Activated naive CD8-positive, alpha-beta T cell treated with anti-CD3 and anti-CD28 coated beads for 36 hours (primary cell): ENCODE measurements around the gene HTR4. TPM values are rescaled to one million over a fixed set of nuclear protein-coding genes. Genes with fewer than 3 reads are reported as not detected.

ENCODE experiments used
- DNase-seq: peaks from one replicate; pipeline ENCODE4 v3.0.0; 2021
- H3K27ac Mint-ChIP-seq: one replicate; pipeline ENCODE4 v1.8.0; 2022; ENCODE audit warnings: mild to moderate bottlenecking, moderate library complexity, mixed read lengths
- H3K27me3 Mint-ChIP-seq: one replicate; pipeline ENCODE4 v1.8.0; 2022; ENCODE audit warnings: mild to moderate bottlenecking, mixed read lengths
- H3K36me3 Mint-ChIP-seq: one replicate; pipeline ENCODE4 v1.8.0; 2021; ENCODE audit warnings: mild to moderate bottlenecking, mixed read lengths
- H3K4me1 Mint-ChIP-seq: one replicate; pipeline ENCODE4 v1.8.0; 2021; ENCODE audit warnings: mixed read lengths
- H3K4me3 Mint-ChIP-seq: one replicate; pipeline ENCODE4 v1.8.0; 2022; ENCODE audit warnings: mild to moderate bottlenecking, moderate library complexity, mixed read lengths
- H3K9me3 Mint-ChIP-seq: one replicate; pipeline ENCODE4 v1.8.0; 2022; ENCODE audit warnings: mixed read lengths
- total RNA-seq, 2 experiments: library from RNA; stranded (reverse); gene quantifications; one replicate each; pipeline ENCODE4 v1.2.3, GENCODE V29; 2021

HTR4 gene
- total RNA-seq, result not detected

DNA sequence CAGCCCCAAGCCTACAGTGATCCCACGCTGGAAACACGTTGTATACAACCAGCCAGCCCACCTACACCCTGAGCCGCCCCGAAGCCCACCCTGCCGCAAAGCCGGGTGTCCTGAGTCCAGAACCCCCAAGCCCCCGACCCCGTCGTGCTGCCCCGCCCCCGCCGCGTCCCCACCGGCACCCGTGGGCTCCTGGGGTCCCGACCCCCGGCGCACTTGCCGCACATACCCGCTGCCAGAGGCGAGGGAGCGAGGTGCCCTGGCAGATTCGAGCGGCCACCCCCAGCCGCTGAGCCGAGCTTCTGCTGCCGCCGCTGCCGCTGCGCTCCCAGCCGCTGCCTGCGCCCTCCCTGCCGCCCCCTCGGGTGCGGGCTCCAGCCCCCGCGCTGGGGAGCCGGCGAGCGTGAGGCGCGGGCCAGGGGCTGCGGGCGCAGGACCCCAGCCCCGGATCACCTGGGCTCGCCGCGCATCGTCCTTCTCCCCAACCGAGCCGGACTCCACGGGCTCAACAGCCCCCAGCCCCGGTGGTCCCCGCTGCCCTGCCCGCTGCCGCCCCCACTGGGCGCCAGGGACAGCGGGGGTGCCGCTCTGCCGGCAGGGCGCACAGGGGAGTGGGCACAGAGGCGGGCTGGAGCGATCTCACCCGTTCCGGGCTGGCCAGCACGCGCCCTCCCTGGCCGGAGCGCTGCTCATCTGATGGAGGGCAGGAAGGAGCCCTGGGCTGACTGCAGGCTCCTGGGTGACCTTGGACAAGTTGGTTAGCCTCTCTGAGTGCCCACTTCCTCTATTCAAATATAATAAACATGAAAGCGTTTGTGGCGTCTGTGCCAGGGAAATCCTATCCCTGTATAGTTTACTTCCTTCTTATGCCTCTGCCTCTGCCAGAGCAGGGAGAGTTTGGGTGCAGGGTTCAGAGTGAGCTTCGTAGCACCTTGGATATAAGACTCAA, at the start of gene HTR4:
TSS of gene HTR4 (minus strand) at position 692 of the 946 bp plus-strand sequence. CDS start 17,513 bp downstream, outside the sequence.
- Mint-ChIP-seq H3K9me3 (no peaks in the 10 kb centered on the region), H3K36me3 (no peaks in the 10 kb centered on the region), H3K4me1 (no peaks in the 10 kb centered on the region), H3K27me3 (peaks cover 53% of the 10 kb centered on the region), H3K27ac (no peak within 1 kb of the TSS), H3K4me3 (peak within 1 kb of the TSS; percentile 27)
- no peak for DNase-seq

GRCh38 chr5:148702019-148702596, 47.8 kb upstream of the HTR4 start:
- no peak overlapping the region for H3K4me3 Mint-ChIP-seq

DNA sequence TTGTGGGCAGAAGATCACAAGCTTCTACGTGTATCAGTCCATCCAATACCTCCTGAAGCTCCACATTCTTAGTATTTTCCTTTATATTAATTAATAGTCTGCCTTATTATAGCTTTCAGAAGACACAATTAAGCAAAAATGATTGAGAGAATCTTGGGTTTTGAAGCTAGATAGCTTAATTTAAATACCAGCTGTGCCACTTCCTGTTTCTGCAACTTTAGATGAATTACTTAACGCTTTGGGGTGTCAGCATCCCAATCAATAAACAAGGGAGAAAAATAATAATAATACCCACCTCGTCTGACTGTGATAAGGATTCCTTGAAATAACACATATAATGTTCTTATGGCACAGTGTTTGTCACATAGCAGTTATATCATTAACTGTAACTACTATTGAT, 44.7 kb upstream of the HTR4 start:
- H3K9me3 Mint-ChIP-seq, result peaks cover 8% of the 10 kb centered on the region
- peaks cover 41% of the 10 kb centered on the region for H3K27me3 Mint-ChIP-seq
- no peak for DNase-seq
- no peak overlapping the region for H3K27ac Mint-ChIP-seq
- H3K36me3 Mint-ChIP-seq, result no peaks in the 10 kb centered on the region
- H3K4me3 Mint-ChIP-seq, result no peak overlapping the region
- H3K4me1 Mint-ChIP-seq, result peaks cover 2% of the 10 kb centered on the region

More at GRCh38 chr5:148702019-148702596, 47.8 kb upstream of the HTR4 start:
- no peaks in the 10 kb centered on the region for H3K36me3 Mint-ChIP-seq
- DNase-seq, result no peak
- peaks cover 8% of the 10 kb centered on the region for H3K9me3 Mint-ChIP-seq
- H3K27me3 Mint-ChIP-seq, result peaks cover 26% of the 10 kb centered on the region
- H3K4me1 Mint-ChIP-seq, result no peaks in the 10 kb centered on the region
- no peak overlapping the region for H3K27ac Mint-ChIP-seq

DNA sequence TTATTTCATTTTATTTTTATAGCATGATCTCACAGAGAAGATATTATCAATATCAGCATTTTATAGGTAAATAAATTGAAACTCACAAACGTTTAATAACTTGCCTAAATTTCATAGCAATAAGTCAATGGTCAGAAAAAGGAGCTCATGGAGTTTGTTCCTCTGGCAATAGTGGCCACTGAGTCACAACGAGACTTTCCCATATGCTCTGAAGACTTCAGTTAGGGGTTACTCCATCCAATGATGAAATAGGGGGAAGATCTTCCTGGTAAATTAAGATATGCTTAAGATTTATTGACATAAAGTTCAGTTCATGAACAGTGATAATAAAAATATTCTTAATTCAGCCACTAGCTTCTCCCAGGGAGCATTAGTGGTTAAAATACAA, 43.5 kb upstream of the HTR4 start:
- H3K9me3 Mint-ChIP-seq, result peaks cover 6% of the 10 kb centered on the region
- H3K4me3 Mint-ChIP-seq, result no peak overlapping the region
- peaks cover 2% of the 10 kb centered on the region for H3K4me1 Mint-ChIP-seq
- peaks cover 35% of the 10 kb centered on the region for H3K27me3 Mint-ChIP-seq
- no peak overlapping the region for H3K27ac Mint-ChIP-seq
- DNase-seq, result no peak
- no peaks in the 10 kb centered on the region for H3K36me3 Mint-ChIP-seq

GRCh38 chr5:148697180-148697808, 43.0 kb upstream of the HTR4 start:
- Mint-ChIP-seq H3K27ac (no peak overlapping the region), H3K4me1 (peaks cover 2% of the 10 kb centered on the region), H3K4me3 (no peak overlapping the region), H3K27me3 (peaks cover 33% of the 10 kb centered on the region), H3K36me3 (no peaks in the 10 kb centered on the region), H3K9me3 (peaks cover 6% of the 10 kb centered on the region)
- no peak for DNase-seq

DNA sequence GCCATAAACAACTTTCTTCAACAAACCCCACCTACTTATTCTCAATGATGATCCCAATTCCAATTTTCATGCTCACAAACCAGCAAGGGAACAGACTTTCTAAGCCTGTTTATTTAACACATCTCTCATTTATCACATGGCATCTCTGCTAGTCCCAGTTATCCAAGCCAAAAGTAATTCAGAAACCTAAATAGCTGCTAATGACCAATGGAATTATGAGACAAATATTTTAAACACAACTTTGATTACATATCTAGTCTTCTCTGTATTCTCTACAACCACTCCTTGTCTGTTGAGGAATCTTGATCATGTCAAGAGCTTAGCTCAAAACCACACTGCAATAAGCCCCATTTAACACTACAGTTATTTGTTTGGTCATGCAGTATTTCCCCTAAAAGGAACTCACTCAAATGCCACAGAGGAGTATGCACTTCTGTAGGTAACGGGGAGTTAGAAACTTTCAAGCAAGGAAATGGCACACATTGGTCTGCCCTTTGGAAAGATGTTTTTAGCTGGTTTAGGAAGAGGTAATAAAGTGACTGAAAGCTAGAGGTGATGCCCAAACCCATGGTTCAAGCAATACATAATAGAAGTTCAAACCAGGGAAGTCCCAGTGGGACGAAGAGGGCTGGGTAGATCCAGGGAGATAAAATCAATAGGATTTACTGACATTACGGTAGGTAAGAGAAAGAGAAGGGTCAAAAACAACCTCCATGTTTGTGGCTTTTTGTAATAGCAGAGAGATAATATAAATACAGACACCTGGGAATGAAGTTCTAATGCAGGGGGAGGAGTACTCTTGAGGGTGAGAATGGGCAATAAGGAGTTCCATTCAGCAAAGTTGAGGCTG, 42.1 kb upstream of the HTR4 start:
- H3K4me1 Mint-ChIP-seq, result peaks cover 2% of the 10 kb centered on the region
- H3K27ac Mint-ChIP-seq, result no peak overlapping the region
- H3K9me3 Mint-ChIP-seq, result peaks cover under 1% of the 10 kb centered on the region
- no peak for DNase-seq
- H3K27me3 Mint-ChIP-seq, result peaks cover 29% of the 10 kb centered on the region
- H3K36me3 Mint-ChIP-seq, result no peaks in the 10 kb centered on the region
- no peak overlapping the region for H3K4me3 Mint-ChIP-seq

- no peak overlapping the region for H3K4me3 Mint-ChIP-seq
- peaks cover 44% of the 10 kb centered on the region for H3K27me3 Mint-ChIP-seq
- peaks cover 4% of the 10 kb centered on the region for H3K36me3 Mint-ChIP-seq
- no peaks in the 10 kb centered on the region for H3K4me1 Mint-ChIP-seq
- DNase-seq, result no peak
- H3K27ac Mint-ChIP-seq, result no peak overlapping the region
- H3K9me3 Mint-ChIP-seq, result peaks cover 12% of the 10 kb centered on the region
These were observed 36.6 kb upstream of the HTR4 start for GRCh38 chr5:148690945-148691344.

DNA sequence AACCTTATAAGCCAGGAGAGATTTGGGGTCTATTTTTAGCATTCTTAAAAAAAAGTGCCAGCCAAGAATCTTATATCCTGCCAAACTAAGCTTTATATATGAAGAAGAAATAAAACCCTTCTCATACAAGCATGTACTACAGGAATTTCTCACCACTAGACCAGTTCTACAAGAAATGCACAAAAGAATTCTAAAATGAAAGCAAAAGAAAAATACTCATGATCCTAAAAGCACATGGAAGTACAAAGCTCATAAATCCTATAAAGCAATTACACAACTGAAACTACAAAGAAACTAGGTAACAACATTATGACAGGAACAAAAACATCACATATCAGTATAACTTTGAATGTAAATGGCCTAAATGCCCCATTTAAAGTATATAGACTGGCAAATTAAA, 34.5 kb upstream of the HTR4 start:
- no peak overlapping the region for H3K4me3 Mint-ChIP-seq

DNA sequence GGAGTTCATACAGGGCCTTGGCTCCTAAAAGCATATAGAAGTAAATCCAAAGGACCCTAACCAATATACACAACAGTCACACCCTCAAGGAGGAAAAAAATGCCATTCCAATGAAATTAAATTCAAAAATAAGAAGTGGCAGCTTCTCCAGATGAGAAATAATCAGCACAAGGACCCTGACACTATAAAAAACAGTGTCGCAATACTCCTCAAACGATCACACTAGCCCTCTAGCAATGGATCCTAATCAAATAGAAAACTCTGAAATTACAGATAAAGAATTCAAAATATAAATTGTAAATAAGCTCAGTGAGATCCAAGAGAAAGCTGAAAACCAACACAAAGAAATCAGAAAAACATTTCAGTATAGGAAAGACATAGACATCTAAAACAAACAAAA, 33.5 kb upstream of the HTR4 start:
- DNase-seq, result no peak
- no peak overlapping the region for H3K27ac Mint-ChIP-seq
- peaks cover 4% of the 10 kb centered on the region for H3K36me3 Mint-ChIP-seq
- H3K4me3 Mint-ChIP-seq, result no peak overlapping the region
- H3K4me1 Mint-ChIP-seq, result peaks cover 3% of the 10 kb centered on the region
- H3K9me3 Mint-ChIP-seq, result peaks cover 12% of the 10 kb centered on the region
- H3K27me3 Mint-ChIP-seq, result peaks cover 31% of the 10 kb centered on the region

More for the DNA sequence above, 34.5 kb upstream of the HTR4 start:
- no peak for DNase-seq
- peaks cover 3% of the 10 kb centered on the region for H3K4me1 Mint-ChIP-seq
- H3K27ac Mint-ChIP-seq, result no peak overlapping the region
- peaks cover 12% of the 10 kb centered on the region for H3K9me3 Mint-ChIP-seq
- H3K27me3 Mint-ChIP-seq, result peaks cover 33% of the 10 kb centered on the region
- peaks cover 4% of the 10 kb centered on the region for H3K36me3 Mint-ChIP-seq

- Mint-ChIP-seq H3K4me3 (no peak overlapping the region), H3K36me3 (peaks cover 4% of the 10 kb centered on the region), H3K9me3 (peaks cover 12% of the 10 kb centered on the region), H3K27me3 (peaks cover 31% of the 10 kb centered on the region), H3K27ac (no peak overlapping the region), H3K4me1 (peaks cover 3% of the 10 kb centered on the region)
- peak; percentile 2 for DNase-seq
These were observed 33.1 kb upstream of the HTR4 start for GRCh38 chr5:148687427-148687826.

DNA sequence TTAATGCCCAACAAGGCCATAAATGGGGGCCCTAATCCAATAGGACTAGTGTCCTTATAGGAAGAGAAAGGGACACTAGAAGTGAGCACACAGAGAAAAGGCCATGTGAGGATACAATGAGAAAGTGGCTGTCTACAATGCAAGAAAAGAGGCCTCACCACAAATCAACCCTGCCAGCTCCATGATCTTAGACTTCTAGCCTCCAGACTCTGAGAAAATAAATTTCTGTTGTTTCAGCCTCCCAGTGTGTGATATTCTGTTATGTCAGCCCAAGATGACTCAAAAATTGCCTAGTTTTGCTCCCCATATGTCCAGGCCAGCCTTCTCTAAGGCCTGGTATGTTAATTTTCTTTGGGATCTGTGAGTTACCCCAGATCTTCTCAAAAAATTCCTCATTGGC, 32.3 kb upstream of the HTR4 start:
- Mint-ChIP-seq H3K36me3 (peaks cover 4% of the 10 kb centered on the region), H3K27me3 (peaks cover 31% of the 10 kb centered on the region), H3K4me1 (peaks cover 3% of the 10 kb centered on the region), H3K27ac (no peak overlapping the region), H3K4me3 (no peak overlapping the region), H3K9me3 (peaks cover 12% of the 10 kb centered on the region)
- no peak for DNase-seq

DNA sequence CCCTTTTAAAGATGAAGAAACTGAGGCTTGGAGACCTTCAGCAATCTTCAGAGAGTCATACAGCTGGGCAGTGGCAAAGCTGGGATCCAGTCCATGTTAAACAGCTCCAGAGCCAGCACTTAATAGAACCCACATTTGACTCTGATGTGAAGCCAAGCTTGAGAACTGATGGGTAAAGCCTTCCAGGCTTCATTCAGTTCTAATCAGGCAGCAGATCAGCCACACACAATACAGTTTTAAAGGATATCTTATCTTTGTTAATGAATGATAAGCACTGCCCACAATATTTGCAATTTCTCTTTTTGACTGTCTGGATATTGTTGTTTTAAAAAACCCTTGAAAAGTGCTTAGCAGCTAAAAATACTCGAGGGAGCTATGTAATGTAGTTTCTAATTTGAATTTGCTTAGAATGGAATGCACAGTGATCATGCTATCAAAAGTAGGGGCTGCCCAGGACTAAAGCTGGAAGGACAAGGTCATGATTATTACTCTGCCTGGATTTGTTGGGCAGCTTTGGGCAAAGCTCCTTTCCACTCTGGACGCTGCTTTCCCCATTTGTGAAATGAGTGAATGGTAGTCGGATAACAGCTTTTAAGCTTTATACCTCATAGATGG, 31.3 kb upstream of the HTR4 start:
- no peak for DNase-seq
- Mint-ChIP-seq H3K4me3 (no peak overlapping the region), H3K27ac (no peak overlapping the region), H3K36me3 (peaks cover 4% of the 10 kb centered on the region), H3K4me1 (peaks cover 3% of the 10 kb centered on the region), H3K27me3 (peaks cover 26% of the 10 kb centered on the region), H3K9me3 (peaks cover 9% of the 10 kb centered on the region)

- Mint-ChIP-seq H3K27me3 (peaks cover 29% of the 10 kb centered on the region), H3K36me3 (peaks cover 3% of the 10 kb centered on the region), H3K9me3 (peaks cover 7% of the 10 kb centered on the region), H3K4me1 (peaks cover 3% of the 10 kb centered on the region), H3K4me3 (no peak overlapping the region), H3K27ac (no peak overlapping the region)
- DNase-seq, result no peak
These were observed 30.2 kb upstream of the HTR4 start for GRCh38 chr5:148684528-148684927.

GRCh38 chr5:148683651-148684050, 29.3 kb upstream of the HTR4 start:
- Mint-ChIP-seq H3K27me3 (peaks cover 22% of the 10 kb centered on the region), H3K9me3 (peaks cover 4% of the 10 kb centered on the region), H3K27ac (no peak overlapping the region), H3K4me1 (peaks cover 3% of the 10 kb centered on the region), H3K36me3 (peaks cover 3% of the 10 kb centered on the region), H3K4me3 (no peak overlapping the region)
- no peak for DNase-seq
